ENCODE data around the gene MOB1B. TPM values are rescaled to one million over a fixed set of nuclear protein-coding genes. Genes with fewer than 3 reads are reported as not detected.

Gene MOB1B
- total RNA-seq, result 7.1 and 17.2 TPM in 2 replicates

GRCh38 chr4:70901984-70902576 lies at the start of gene MOB1B:
TSS of gene MOB1B (plus strand) at chr4:70902369. CDS start at chr4:70902537, 168 bp downstream.

GRCh38 chr4:70993181-70994068 lies 91.3 kb downstream of the MOB1B start, which contains the start of gene DCK:
TSS of gene DCK (plus strand) at chr4:70993649. CDS start at chr4:70993836, 187 bp downstream.

Other genes starting within 250 kb of the MOB1B start
- not detected in 2 replicates for gene JCHAIN, start 235.9 kb upstream of the MOB1B start, total RNA-seq
- gene UTP3, start 213.8 kb upstream of the MOB1B start, total RNA-seq, result 16.7 and 27.6 TPM in 2 replicates
- gene RUFY3, start 180.4 kb upstream of the MOB1B start, total RNA-seq, result 26.2 and 52.1 TPM in 2 replicates
- 54.9 and 83.3 TPM in 2 replicates for gene GRSF1, start 62.5 kb upstream of the MOB1B start, total RNA-seq
- gene DCK, start 91.3 kb downstream of the MOB1B start, total RNA-seq, result 17.2 and 20.5 TPM in 2 replicates